HG02840 (cell line): ENCODE measurements around the gene KCNAB1.
"Not testable (repeated sequence)": the region's sequence is repeated elsewhere in the genome, so short reads cannot be mapped to it uniquely, and the experiment has no call there.

Experiments
- ATAC-seq: cut with Tn5 transposase; IDR thresholded peaks from one replicate; pipeline ENCODE4 v1.9.1; 2021; ENCODE audit warnings: mild to moderate bottlenecking, moderate library complexity, moderate number of reproducible peaks; ENCODE audit not compliant: unreplicated experiment, low FRiP score

KCNAB1 gene

DNA sequence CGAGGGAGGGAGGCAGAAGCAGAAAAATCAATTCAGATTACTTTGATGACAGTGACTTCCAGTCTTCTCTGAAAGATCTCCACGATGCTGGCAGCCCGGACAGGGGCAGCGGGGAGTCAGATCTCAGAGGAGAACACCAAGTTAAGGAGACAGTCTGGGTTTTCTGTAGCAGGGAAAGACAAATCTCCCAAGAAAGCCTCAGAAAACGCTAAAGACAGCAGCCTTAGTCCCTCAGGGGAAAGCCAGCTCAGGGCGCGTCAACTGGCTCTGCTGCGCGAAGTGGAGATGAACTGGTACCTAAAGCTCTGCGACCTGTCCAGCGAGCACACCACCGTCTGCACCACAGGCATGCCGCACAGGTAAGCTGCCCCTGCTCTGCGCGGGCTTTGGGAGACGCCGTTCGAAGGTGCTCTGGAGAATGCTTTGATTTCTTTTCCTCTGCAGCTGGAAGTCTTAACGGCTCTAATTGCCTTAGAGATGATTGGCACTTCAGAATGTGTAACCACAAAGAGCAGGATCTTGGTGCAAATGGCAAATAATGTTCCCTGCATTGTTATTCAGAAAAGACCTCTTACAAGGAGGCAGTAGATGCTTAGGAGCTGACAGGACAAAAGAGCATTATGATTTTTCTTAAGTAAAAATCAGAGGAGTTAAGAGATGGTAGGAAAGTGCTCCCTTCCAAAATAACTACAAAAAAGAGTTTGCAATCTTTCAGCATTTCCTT, at the start of gene KCNAB1:
KCNAB1 (plus strand) TSS at position 51 of the 724 bp plus-strand sequence.
- ATAC-seq: no peak

DNA sequence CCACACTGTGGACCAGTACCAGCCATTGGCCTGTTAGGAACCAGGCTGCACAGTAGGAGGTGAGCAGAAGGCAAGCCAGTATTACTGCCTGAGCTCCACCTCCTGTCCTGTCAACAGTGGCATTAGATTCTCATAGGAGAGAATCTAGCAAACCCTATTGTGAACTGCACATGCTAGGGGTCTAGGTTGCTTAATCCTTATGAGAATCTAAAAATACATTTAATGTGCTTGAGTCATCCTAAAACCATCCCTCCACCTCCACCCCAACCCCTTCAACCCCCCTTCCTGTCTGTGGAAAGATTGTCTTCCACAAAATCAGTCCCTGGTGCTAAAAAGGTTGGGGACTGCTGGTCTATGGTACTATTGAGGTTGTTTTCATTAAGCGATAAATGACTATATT, 49.3 kb upstream of the KCNAB1 start:
- no peak for ATAC-seq

DNA sequence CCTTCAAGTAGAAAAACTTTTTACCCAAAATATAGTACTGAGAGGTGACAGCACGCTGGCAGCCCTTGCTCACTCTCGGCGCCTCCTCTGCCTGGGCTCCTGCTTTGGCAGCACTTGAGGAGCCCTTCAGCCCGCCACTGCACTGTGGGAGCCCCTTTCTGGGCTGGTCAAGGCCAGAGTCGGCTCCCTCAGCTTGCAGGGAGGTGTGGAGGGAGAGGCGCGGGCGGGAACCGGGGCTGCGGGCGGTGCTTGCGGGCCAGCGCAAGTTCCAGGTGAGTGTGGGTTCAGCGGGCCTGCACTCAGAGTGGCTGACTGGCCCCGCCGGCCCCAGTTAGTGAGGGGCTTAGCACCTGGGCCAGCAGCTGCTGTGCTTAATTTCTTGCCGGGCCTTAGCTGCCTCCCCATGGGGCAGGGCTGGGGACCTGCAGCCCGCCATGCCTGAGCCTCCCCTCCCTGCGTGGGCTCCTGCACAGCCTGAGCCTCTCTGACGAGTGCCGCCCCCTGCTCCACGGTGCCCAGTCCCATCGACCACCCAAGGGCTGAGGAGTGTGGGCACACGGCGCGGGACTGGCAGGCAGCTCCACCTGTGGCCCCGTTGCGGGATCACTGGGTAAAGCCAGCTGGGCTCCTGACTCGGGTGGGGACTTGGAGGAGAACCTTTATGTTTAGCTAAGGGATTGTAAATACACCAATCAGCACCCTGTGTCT, 47.3 kb upstream of the KCNAB1 start:
- ATAC-seq: not testable (repeated sequence)

DNA sequence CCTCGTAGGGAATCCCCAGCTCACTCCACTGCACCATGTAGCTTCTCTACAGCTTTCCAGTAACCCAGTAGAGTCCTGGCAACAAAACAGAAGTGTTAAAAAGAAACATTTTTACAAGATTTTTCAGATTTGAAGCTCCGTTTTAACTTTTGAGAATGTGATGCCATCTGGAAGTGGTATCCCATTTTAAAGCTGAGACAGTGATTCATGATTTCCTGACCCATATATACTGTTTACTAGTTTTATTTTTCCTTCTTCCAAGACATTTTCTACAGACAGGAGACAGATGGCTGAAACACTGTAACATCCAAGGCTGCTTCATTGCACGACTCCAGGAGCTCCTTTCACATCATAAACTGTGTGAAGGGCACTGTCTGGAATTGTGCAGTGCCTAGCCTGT, 30.3 kb upstream of the KCNAB1 start:
- no peak for ATAC-seq

DNA sequence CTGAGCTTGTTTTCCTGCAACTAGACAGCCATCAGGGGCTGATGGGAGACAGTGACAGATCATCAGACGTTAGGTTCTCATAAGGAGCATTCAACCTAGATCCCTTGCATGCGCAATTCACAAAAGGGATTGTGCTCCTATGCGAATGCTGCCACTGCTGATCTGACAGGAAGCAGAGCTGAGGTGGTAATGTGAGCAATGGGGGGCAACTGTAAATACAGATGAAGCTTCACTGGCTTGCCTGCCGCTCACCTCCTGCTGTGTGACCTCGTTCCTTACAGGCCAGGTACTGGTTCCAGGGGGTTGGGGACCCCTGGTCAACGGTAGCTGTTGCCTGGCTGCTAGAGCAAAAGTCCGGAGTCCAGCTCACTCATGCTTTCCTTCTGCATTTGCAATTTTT, 26.4 kb upstream of the KCNAB1 start:
- ATAC-seq: no peak

DNA sequence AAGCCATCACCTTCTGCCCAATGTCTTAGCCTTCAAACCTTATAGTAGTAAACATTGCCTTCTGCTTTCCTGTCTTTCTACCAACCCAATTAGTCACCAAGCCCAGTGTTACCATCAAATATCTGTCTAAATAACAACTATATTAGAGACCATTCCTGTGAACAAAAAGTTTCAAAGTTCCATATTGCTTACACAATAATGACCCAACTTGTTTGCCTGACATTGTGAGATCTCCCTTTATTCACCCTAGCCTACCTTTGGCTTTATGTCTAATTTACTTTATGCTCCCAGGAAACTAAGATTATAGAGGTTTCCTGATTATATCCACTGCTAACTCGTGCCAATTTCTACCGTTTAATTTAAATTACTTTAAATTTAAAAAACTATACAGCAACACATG, 26.0 kb upstream of the KCNAB1 start:
- ATAC-seq: no peak

DNA sequence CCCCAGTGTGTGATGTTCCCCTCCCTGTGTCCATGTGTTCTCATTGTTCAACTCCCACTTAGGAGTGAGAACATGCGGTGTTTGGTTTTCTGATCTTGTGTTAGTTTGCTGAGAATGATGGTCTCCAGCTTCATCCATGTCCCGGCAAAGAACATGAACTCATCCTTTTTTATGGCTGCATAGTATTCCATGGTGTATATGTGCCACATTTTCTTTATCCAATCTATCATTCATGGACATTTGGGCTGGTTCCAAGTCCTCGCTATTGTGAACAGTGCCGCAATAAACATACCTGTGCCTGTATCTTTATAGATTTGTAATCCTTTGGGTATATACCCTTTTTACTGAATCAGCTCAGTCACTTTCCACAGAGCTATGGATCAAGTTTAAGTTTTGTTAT, 24.7 kb upstream of the KCNAB1 start:
- ATAC-seq: not testable (repeated sequence)

DNA sequence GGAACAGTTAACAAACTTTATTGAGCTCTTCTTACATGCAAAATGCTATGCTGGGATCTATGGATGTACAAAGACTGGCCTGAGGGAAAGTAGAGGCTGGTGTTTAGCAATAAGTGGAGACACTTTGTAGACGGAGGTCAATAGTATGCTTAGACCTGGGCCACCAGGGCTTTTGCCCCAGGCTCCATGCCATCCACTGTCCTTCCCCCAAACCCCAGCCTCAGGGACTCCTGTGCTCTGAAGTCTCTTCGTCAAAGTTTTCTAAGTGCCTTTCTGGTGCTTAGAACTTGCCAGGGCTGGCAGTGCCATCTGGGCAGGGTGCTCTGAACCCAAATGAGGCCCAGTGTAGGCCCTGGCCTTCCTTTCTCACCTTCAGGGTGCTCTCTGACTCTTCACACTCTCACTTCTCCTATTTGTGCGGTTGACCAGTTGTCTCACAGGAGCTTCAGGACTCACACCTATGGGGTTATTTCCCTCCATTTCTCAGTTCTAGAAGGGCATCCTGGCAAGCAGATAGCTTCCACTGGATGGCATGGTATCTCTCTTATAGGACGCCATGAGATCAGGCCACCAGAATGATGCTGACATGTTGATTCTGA, 21.8 kb upstream of the KCNAB1 start:
- ATAC-seq: no peak

DNA sequence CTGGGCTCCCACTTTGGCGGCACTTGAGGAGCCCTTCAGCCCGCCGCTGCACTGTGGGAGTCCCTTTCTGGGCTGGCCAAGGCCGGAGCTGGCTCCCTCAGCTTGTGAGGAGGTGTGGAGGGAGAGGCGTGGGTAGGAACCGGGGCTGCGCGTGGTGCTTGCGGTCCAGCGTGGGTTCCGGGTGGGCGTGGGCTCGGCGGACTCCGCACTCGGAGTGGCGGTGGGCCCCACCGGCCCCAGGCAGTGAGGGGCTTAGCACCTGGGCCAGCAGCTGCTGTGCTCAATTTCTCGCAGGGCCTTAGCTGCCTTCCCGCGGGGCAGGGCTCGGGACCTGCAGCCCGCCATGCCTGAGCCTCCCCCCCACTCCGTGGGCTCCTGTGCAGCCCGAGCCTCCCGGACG, 21.0 kb upstream of the KCNAB1 start:
- ATAC-seq: not testable (repeated sequence)

DNA sequence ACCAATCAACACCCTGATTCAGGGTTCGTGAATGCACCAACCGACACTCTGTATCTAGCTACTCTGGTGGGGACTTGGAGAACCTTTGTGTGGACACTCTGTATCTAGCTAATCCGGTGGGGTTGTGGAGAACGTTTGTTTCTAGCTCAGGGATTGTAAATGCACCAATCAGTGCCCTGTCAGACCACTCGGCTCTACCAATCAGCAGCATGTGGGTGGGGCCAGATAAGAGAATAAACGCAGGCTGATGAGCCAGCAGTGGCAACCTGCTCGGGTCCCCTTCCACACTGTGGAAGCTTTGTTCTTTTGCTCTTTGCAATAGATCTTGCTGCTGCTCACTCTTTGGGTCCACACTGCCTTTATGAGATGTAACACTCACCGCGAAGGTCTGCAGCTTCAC, 20.4 kb upstream of the KCNAB1 start:
- not testable (repeated sequence) for ATAC-seq

DNA sequence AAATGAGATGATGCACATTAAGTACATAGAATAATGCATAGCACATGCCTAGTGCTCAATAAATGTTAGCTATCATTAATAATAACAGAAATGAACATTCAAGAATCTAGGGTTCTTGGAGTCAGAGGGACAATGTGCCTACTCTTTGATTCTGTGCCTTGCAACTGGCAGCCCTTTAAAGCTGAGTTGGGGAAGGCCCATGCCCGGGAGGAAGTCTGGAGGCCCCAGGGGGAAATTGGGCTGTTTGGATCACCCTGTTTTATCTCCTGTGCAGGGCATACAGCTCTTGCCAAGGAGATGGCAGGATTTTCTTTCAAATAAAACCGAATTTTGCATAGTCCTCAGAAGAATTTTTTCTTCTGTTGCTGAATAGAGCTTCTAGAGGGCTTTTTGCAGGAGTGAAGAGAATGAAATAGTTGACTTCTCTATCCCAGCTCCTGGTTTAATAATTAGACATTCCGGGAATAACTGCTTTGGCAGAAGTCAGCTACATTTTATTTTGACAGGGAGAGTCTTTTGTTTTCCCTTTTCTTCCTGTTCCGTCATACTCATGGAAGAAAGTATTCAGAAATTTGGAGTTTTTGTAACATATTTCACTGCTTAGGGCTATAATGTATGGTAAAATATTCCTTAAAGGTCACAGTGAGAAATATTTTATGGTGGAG, 18.0 kb upstream of the KCNAB1 start:
- ATAC-seq: no peak

DNA sequence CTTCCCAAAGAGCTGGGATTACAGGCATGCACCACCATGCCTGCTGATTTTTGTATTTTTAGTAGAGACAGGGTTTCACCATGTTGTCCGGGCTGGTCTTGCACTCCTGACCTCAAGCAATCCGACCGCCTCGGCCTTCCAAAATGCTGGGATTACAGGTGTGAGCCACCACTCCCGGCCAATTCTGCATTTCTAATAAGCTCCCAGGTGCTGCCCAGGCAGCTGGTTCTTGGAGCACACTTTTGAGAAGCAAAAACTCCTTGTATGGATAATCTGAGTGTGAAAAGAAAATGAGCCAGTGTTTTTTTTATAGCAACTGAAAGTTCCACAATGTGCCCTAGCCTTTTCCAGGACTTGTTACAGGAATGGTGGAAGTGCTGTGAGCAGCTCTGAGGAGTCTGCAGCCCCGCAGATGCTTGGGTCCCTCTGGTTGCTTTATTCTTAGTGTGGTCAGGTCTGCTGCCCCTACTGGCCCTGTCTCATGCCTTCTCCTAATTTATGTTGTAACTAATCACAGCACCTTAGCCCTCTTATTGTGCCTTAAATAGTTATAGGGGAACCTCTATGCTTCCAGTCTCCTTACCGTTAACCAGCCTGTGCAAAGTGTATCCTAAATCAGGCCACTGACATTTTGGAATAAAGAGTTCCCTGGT, 13.5 kb upstream of the KCNAB1 start:
- ATAC-seq: no peak

DNA sequence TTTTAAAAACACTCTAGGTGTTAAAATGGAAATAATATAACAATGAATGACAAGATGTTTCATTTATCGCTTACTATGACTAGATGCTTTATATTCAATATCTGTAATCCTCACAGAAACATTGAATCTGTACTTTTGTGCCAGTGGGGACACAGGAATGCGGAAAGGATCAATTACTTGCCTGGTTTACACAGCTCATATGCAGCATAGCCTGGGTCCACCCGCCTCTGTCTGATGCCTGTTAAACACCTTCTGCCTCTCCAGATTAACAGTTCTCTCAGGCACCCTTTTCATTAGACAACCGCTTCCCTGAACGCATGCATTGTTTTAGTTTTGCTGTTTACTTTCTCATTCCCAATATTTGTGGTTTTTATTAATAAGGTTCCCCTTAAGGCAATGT, 12.9 kb upstream of the KCNAB1 start:
- no peak for ATAC-seq

DNA sequence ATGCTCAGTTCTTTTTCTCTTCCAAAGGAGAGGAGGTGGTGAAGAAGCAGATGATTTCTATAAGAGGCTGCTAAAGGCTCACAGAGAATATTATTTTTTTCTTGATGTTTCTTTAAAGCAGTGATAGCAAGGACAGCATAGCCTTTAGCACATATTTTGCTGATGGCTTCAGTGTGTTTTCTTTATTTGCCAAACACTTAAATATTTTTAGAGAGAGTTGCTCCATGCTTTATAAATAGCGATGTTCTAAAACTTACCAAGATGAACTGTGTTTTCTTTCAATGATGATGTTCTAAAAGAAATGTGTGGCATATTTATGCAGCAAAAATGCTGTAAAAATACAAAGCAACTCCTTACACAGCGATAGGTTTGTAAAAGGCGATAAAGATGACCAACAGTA, 11.8 kb upstream of the KCNAB1 start:
- ATAC-seq: no peak

DNA sequence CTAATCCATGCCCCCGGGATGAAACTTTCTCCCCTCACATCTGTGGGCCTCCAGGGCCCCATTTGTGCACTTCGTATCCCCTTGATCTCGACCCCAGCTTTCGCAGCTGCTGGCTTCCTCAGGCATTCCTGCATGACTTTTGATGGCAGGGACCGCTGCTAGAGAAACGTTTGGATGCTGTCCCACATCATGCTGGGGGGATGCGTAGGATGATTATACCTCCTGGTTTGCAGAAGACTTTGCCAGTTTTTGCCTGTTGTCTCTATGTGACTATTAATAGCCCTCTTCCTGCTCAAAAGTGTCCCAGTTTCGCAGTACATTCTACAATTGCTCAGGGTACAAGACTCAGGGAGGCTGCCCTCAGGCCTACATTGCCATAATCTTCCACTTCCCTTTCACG, 10.4 kb upstream of the KCNAB1 start:
- no peak for ATAC-seq

DNA sequence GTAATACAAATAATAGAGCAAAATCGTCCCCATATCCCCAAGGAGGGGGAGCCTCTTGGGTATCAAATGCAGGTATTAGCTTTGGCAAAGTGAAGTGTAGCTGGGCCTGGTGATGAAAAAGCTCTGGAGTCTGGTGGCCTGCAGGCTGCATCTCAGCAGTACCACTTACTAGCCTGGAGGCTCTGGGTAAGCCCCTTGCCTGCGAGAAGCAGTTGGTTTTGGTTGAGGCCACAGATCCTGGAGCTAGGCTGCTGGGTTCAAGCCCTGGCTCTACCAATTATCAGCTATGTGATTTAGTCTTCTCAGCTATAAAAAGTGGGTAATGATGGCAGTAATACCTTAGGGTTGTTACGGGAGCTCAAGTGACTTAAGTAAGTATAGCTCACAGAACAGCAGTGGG, 6.1 kb downstream of the KCNAB1 start:
- no peak for ATAC-seq

DNA sequence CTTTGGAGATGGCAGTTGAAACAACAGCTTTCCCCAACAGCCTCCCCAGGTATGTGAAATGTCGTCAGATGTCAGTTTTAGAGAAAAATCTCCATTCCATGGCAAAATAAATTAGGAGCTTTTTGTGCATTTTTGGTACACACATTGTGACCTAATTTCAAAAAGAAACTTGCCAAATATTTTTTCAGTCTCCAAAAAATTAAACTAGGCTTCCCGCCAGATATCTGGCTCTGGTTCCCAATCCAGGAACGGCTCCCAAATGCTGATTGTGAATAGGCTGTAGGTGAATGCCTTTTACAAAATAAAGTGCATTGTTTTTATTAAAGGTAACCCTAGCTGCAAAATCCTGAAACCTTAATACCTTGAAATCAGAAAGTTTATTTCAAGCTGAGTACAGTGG, 10.9 kb downstream of the KCNAB1 start:
- no peak for ATAC-seq

DNA sequence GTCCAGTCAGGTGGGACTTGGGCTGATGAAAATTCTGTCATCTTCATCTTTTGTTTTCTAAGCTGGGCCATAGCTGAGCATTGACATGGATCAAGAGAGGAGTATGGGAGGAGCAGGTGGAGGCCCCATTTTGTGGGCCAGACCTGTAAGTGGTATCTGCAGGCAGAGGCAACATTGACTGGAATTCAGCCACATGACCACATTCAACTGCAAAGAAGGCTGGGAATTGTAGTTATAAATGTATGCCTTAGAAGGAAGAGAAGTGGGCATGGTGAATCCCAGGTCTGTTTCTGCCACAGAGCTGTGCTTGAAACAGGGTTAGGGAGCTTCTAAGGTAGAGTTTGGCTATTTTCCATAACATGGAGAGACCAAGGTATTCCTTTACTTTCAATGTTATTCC, 11.4 kb downstream of the KCNAB1 start:
- ATAC-seq: no peak

DNA sequence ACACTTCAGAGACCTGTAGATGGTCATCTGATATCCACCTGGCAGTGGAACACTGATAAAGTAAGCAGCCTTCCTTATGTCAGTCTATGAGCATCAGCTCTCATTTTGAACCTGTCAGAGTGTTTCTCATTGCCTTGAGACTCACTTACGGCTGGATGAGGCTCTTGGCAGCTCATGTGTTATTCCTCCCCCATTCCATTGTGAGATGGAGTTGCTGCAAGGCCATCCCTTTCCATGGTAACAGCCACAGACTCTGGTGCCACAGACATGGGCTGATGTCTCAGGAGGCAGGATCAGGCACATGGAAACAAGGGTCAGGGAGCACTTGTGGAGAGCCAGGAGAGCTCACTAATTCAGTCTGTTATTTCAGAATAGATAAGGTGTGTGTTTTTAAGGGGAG, 11.9 kb downstream of the KCNAB1 start:
- ATAC-seq: no peak

DNA sequence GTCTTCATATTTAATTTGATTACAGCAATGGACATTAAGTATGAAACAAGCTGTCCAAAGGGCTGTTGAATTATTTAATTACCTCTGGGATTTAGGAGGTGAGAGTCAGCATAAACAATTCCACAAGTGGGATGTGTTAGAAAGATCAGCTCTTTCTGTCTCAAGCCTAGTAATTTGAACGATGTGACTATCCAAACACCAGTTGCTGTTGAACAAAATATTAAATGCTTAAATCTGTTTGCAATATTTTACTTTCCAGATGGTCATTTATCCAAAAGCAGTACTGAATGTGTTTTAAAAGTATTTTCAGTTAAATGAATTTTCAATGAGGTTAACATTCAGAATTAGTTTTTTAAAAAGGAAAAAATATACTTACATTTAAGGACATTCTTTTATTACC, 12.7 kb downstream of the KCNAB1 start:
- ATAC-seq: no peak
